H9 (cell line): ENCODE results near the gene MAP3K5. TPM values are rescaled to one million over a fixed set of nuclear protein-coding genes. Genes with fewer than 3 reads are reported as not detected.
A peak's percentile ranks its signal among the peaks of the same experiment; 100 is the strongest.

Experiments used
- DNase-seq: peaks from one replicate; pipeline ENCODE4 v3.0.0-alpha.2; 2017
- H2AFZ ChIP-seq: one replicate; pipeline ENCODE4 v1.6.1; 2013; ENCODE audit warnings: mild to moderate bottlenecking, low read length, control low read depth, moderate library complexity
- H2AK5ac ChIP-seq: 2 replicates; pipeline ENCODE4 v1.6.1; 2013; ENCODE audit warnings: low read length, control low read depth, mixed read lengths; ENCODE audit not compliant: insufficient read length
- H2BK120ac ChIP-seq: one replicate; pipeline ENCODE4 v1.6.1; 2013; ENCODE audit warnings: low read depth, mild to moderate bottlenecking, low read length, control low read depth, inconsistent platforms; ENCODE audit not compliant: poor library complexity, severe bottlenecking
- H2BK12ac ChIP-seq: 2 replicates; pipeline ENCODE4 v1.6.1; 2013; ENCODE audit warnings: low read length, control low read depth, mixed read lengths, low read depth; ENCODE audit not compliant: insufficient read length
- H2BK15ac ChIP-seq: 2 replicates; pipeline ENCODE4 v1.6.1; 2013; ENCODE audit warnings: low read depth, low read length, control low read depth
- H2BK20ac ChIP-seq: one replicate; pipeline ENCODE4 v1.6.1; 2013; ENCODE audit warnings: low read depth, mild to moderate bottlenecking, low read length, control low read depth, inconsistent platforms; ENCODE audit not compliant: poor library complexity, severe bottlenecking
- H2BK5ac ChIP-seq: 2 replicates; pipeline ENCODE4 v1.6.1; 2013; ENCODE audit warnings: low read length, control low read depth, mixed read lengths; ENCODE audit not compliant: insufficient read length
- H3K14ac ChIP-seq: 2 replicates; pipeline ENCODE4 v1.6.1; 2013; ENCODE audit warnings: low read length, control low read depth; ENCODE audit not compliant: insufficient read depth
- H3K18ac ChIP-seq: 2 replicates; pipeline ENCODE4 v1.6.1; 2013; ENCODE audit warnings: low read depth, mild to moderate bottlenecking, mixed read lengths, low read length, control low read depth; ENCODE audit not compliant: insufficient read length
- H3K23ac ChIP-seq: 2 replicates; pipeline ENCODE4 v1.6.1; 2013; ENCODE audit warnings: low read length, control low read depth, mixed read lengths, low read depth; ENCODE audit not compliant: insufficient read length
- H3K23me2 ChIP-seq: 2 replicates; pipeline ENCODE4 v1.6.1; 2013; ENCODE audit warnings: low read depth, mild to moderate bottlenecking, mixed read lengths, low read length, control low read depth; ENCODE audit not compliant: insufficient read length, poor library complexity, severe bottlenecking
- H3K27ac ChIP-seq: 2 replicates; pipeline ENCODE4 v1.5.1; 2013; ENCODE audit warnings: low read length, control low read depth, mixed read lengths, low read depth; ENCODE audit not compliant: insufficient read length
- H3K27me3 ChIP-seq: 2 replicates; pipeline ENCODE4 v1.6.1; 2013; ENCODE audit warnings: low read length, control low read depth, inconsistent platforms; ENCODE audit not compliant: insufficient read depth
- H3K4ac ChIP-seq: 2 replicates; pipeline ENCODE4 v1.6.1; 2013; ENCODE audit warnings: low read depth, mild to moderate bottlenecking, control low read depth, inconsistent platforms, low read length, moderate library complexity
- H3K4me1 ChIP-seq: 2 replicates; pipeline ENCODE4 v1.6.1; 2013; ENCODE audit warnings: low read length, control low read depth, inconsistent platforms; ENCODE audit not compliant: insufficient read depth
- H3K4me2 ChIP-seq: 2 replicates; pipeline ENCODE4 v1.6.1; 2013; ENCODE audit warnings: low read length, control low read depth, mixed read lengths; ENCODE audit not compliant: insufficient read length, insufficient read depth
- H3K56ac ChIP-seq: 2 replicates; pipeline ENCODE4 v1.6.1; 2013; ENCODE audit warnings: low read depth, mild to moderate bottlenecking, mixed read lengths, low read length, control low read depth; ENCODE audit not compliant: insufficient read length
- H3K79me1 ChIP-seq: 2 replicates; pipeline ENCODE4 v1.6.1; 2013; ENCODE audit warnings: low read depth, mild to moderate bottlenecking, moderate library complexity, low read length, control low read depth, inconsistent platforms; ENCODE audit not compliant: insufficient read depth, poor library complexity, severe bottlenecking
- H3K79me2 ChIP-seq: 2 replicates; pipeline ENCODE4 v1.6.1; 2013; ENCODE audit warnings: low read length, control low read depth, inconsistent platforms; ENCODE audit not compliant: insufficient read depth
- H3K9ac ChIP-seq: 2 replicates; pipeline ENCODE4 v1.6.1; 2013; ENCODE audit warnings: low read length, control low read depth, mixed read lengths; ENCODE audit not compliant: insufficient read length; ENCODE audit errors: extremely low read depth
- H3K9me3 ChIP-seq: one replicate; pipeline ENCODE4 v1.6.1; 2013; ENCODE audit warnings: low read depth, low read length, inconsistent platforms; ENCODE audit not compliant: control insufficient read depth
- H3T11ph ChIP-seq: one replicate; pipeline ENCODE4 v1.6.1; 2013; ENCODE audit warnings: mild to moderate bottlenecking, low read length, control low read depth, inconsistent platforms
- H4K20me1 ChIP-seq: one replicate; pipeline ENCODE4 v1.6.1; 2013; ENCODE audit not compliant: control insufficient read depth, insufficient read length, insufficient read depth
- H4K5ac ChIP-seq: 2 replicates; pipeline ENCODE4 v1.6.1; 2013; ENCODE audit warnings: low read depth, mild to moderate bottlenecking, mixed read lengths, low read length, control low read depth; ENCODE audit not compliant: insufficient read length
- H4K8ac ChIP-seq: replicated peaks from 2 replicates; pipeline ENCODE4 v1.6.1; 2013; ENCODE audit warnings: low read length, control low read depth, mixed read lengths, low read depth; ENCODE audit not compliant: insufficient read length
- H4K91ac ChIP-seq: 2 replicates; pipeline ENCODE4 v1.6.1; 2013; ENCODE audit warnings: low read depth, mild to moderate bottlenecking, moderate library complexity, mixed read lengths, low read length, control low read depth; ENCODE audit not compliant: insufficient read length
- H3K27ac Mint-ChIP-seq, 3 experiments: 2 replicates in 2 of 3; 3 replicates in 1 of 3; pipeline ENCODE4 v1.8.0; 2020 to 2021; ENCODE audit warnings: mixed read lengths in 3 of 3, mild to moderate bottlenecking in 1 of 3, moderate library complexity in 1 of 3
- H3K27me3 Mint-ChIP-seq: 2 replicates; pipeline ENCODE4 v1.8.0; 2021; ENCODE audit warnings: low read depth, mild to moderate bottlenecking, moderate library complexity, mixed read lengths
- H3K36me3 Mint-ChIP-seq, 3 experiments: 2 replicates in 2 of 3; 3 replicates in 1 of 3; pipeline ENCODE4 v1.8.0; 2020 to 2021; ENCODE audit warnings: low read depth in 3 of 3, mixed read lengths in 3 of 3; ENCODE audit not compliant: insufficient read depth in 1 of 3
- H3K4me1 Mint-ChIP-seq, 2 experiments: 2 replicates each; pipeline ENCODE4 v1.8.0; 2020; ENCODE audit warnings: mixed read lengths in 2 of 2
- H3K4me3 Mint-ChIP-seq, 2 experiments: 2 replicates in 1 of 2; 3 replicates in 1 of 2; pipeline ENCODE4 v1.8.0; 2020 to 2021; ENCODE audit warnings: mild to moderate bottlenecking in 2 of 2, mixed read lengths in 2 of 2, moderate library complexity in 1 of 2
- H3K9me3 Mint-ChIP-seq, 2 experiments: 2 replicates in 1 of 2; 3 replicates in 1 of 2; pipeline ENCODE4 v1.8.0; 2020; ENCODE audit warnings: mild to moderate bottlenecking in 2 of 2, mixed read lengths in 2 of 2, moderate library complexity in 1 of 2
- CTCF ChIP-seq: fragments of 200-600 bp; sonication (generic); conservative IDR thresholded peaks from 3 replicates; pipeline ENCODE4 v1.8.0; 2021; ENCODE audit warnings: antibody characterized with exemption, mild to moderate bottlenecking
- WGBS: extraction: QIAGEN DNeasy Blood & Tissue Kit; methylation state at CpG from one replicate; pipeline ENCODE4 v1.1.7; 2013; ENCODE audit warnings: missing lambda C conversion rate, low lambda C conversion rate, mixed read lengths; ENCODE audit not compliant: insufficient read length; ENCODE audit errors: extremely low coverage; 5-methylcytosine and 5-hydroxymethylcytosine counted together
- total RNA-seq: library from RNA; stranded (reverse); gene quantifications from 2 replicates; pipeline ENCODE4 v1.2.1, GENCODE V29; 2021

MAP3K5 gene
- total RNA-seq, 1 experiment from 2014 or later, result 1.6 TPM

GRCh38 chr6:136547336-136547735, 244.9 kb downstream of the MAP3K5 start:
- no peak overlapping the region for H2BK12ac ChIP-seq
- H3K23ac ChIP-seq, result no peak overlapping the region
- DNase-seq, result no peak
- H3K9ac ChIP-seq, result no peak overlapping the region
- no peak overlapping the region for H2BK120ac ChIP-seq
- Mint-ChIP-seq H3K4me3 (no peak overlapping the region; a peak in 1 of 5 replicates), H3K9me3 (no peaks in the 10 kb centered on the region), H3K36me3 (peaks cover 0 to 2% (median 0%) of the 10 kb centered on the region in 3 experiments; a peak in 2 of 7 replicates), H3K4me1 (peaks cover 54 to 58% of the 10 kb centered on the region in 2 experiments), H3K27me3 (peaks cover 17% of the 10 kb centered on the region), H3K27ac (no peak overlapping the region)
- H3K4me1 ChIP-seq, result peaks cover 8% of the 10 kb centered on the region; the same call in 1 of the 2 replicates
- no peak overlapping the region for H3T11ph ChIP-seq
- H3K27ac ChIP-seq, result no peak overlapping the region
- WGBS, result no CpG with 5 or more reads among the region's 4 CpGs
- no peaks in the 10 kb centered on the region for H3K9me3 ChIP-seq
- no peak overlapping the region for H4K91ac ChIP-seq
- H3K23me2 ChIP-seq, result peaks cover 14% of the 10 kb centered on the region
- no peak overlapping the region for H3K4me2 ChIP-seq
- peak; percentile 77 for TF ChIP-seq CTCF
- no peak overlapping the region for H3K18ac ChIP-seq
- H2AFZ ChIP-seq, result no peak overlapping the region
- no peaks in the 10 kb centered on the region; the same call in 1 of the 2 replicates for H3K27me3 ChIP-seq
- H2BK5ac ChIP-seq, result no peak overlapping the region
- H2BK15ac ChIP-seq, result no peak overlapping the region
- H4K8ac ChIP-seq, result no peak overlapping the region
- H3K79me2 ChIP-seq, result peaks cover 16% of the 10 kb centered on the region; the same call in 1 of the 2 replicates
- H4K20me1 ChIP-seq, result peaks cover 2% of the 10 kb centered on the region
- H2BK20ac ChIP-seq, result no peak overlapping the region
- no peak overlapping the region for H4K5ac ChIP-seq
- H3K56ac ChIP-seq, result no peak overlapping the region
- no peak overlapping the region for H2AK5ac ChIP-seq
- H3K79me1 ChIP-seq, result peaks cover 5% of the 10 kb centered on the region
- no peak overlapping the region for H3K14ac ChIP-seq
- H3K4ac ChIP-seq, result no peak overlapping the region
